Type B pancreatic cell (in vitro differentiated cells): ENCODE results near the gene HNRNPUL2. TPM values are rescaled to one million over a fixed set of nuclear protein-coding genes. Genes with fewer than 3 reads are reported as not detected.

ENCODE experiments used
- DNase-seq: peaks from one replicate; pipeline ENCODE4 v3.0.0; 2021; ENCODE audit warnings: mixed read lengths; ENCODE audit not compliant: unreplicated experiment; ENCODE audit errors: extremely low spot score
- H3K27ac Mint-ChIP-seq: 2 replicates; pipeline ENCODE4 v1.8.0; 2021; ENCODE audit warnings: mild to moderate bottlenecking, mixed read lengths
- H3K27me3 Mint-ChIP-seq: 2 replicates; pipeline ENCODE4 v1.8.0; 2021; ENCODE audit warnings: mixed read lengths
- H3K36me3 Mint-ChIP-seq: 2 replicates; pipeline ENCODE4 v1.8.0; 2021; ENCODE audit warnings: mixed read lengths
- H3K4me1 Mint-ChIP-seq: one replicate; pipeline ENCODE4 v1.8.0; 2021; ENCODE audit warnings: mixed read lengths; ENCODE audit not compliant: unreplicated experiment
- H3K4me3 Mint-ChIP-seq: 2 replicates; pipeline ENCODE4 v1.8.0; 2021; ENCODE audit warnings: mild to moderate bottlenecking, mixed read lengths
- H3K9me3 Mint-ChIP-seq: 2 replicates; pipeline ENCODE4 v1.8.0; 2021; ENCODE audit warnings: mixed read lengths
- CTCF ChIP-seq: fragments of 200-600 bp; sonication (generic); conservative IDR thresholded peaks from 2 replicates; pipeline ENCODE4 v1.5.0; 2021; ENCODE audit warnings: antibody characterized with exemption, mild to moderate bottlenecking
- total RNA-seq: library from RNA; stranded (reverse); gene quantifications from 2 replicates; pipeline ENCODE4 v1.2.1, GENCODE V29; 2021; ENCODE audit warnings: low replicate concordance

HNRNPUL2 gene
- total RNA-seq, 1 donor from 2014 or later: 63.7 TPM

DNA sequence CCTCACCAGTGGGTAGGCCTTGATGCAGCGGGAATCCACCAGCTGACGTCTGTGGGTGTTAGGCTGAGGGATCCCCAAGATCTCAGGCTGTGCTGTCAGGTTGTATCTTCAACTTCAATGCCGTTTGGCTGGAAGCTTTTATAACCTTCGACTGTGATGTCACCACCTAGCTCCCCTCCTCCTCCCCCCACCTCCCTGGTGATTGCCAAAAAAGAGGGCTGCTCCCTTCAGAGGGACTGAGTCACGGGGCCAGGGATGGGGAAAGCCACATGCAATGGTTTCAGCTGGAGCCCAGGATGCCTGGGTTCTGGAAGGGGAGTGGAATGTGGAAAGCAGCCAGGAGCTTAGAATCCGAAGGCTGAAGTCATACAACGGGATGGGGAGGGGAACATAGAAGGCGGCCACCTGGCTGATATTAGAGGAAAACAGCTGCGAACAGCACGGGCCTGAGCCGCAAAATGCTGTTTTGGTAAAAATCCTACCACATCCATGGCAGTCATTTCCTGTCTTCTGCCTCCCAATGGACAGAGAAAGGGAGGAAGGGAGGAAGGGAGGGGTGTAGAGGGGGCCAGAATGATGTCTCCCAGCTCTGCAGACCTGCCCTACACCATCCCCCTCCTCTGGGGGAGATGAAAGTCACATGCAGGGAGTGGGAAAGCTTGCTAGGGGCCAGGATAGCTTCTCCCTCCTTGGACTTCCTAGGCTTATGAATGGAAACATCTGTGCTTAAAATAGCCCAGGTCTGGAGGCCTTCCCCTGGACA lies 37.7 kb downstream of the HNRNPUL2 start, which contains the start of gene LRRN4CL:
TSS of gene LRRN4CL (minus strand) at position 110 of the 763 bp plus-strand sequence. CDS start 1,022 bp downstream, outside the sequence.
- H3K4me3 Mint-ChIP-seq: peak within 1 kb of the TSS; percentile 58
- H3K27me3 Mint-ChIP-seq: no peaks in the 10 kb centered on the region
- H3K9me3 Mint-ChIP-seq: no peaks in the 10 kb centered on the region

DNA sequence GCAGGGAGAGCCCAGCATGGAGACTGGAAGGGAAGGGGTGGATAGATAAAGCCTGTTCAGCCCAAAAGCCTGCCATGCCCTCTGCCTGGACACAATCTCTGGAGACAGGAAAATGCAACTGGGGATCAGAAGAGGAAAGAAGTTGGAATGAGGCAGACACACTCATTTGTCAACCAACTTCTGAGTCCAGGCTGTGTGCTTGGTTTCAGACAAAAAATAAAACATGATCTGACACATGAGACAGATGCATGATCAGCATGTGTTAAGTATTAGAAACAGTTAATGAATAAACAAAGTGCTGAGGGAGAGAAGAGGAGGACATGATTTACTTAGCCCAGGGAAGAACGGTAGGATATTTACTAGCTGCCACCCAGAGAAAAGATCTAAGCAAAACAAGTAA lies 38.8 kb downstream of the HNRNPUL2 start:
- Mint-ChIP-seq H3K4me3 (no peak overlapping the region), H3K27me3 (no peaks in the 10 kb centered on the region), H3K27ac (no peak overlapping the region), H3K9me3 (no peaks in the 10 kb centered on the region), H3K36me3 (peaks cover 13% of the 10 kb centered on the region), H3K4me1 (peaks cover 9% of the 10 kb centered on the region)
- no peak for DNase-seq
- TF ChIP-seq CTCF: no peak

More for the DNA sequence above, 37.7 kb downstream of the HNRNPUL2 start, which contains the start of gene LRRN4CL:
- Mint-ChIP-seq H3K4me1 (peaks cover 10% of the 10 kb centered on the region), H3K27ac (peak within 1 kb of the TSS; percentile 29), H3K36me3 (peaks cover 15% of the 10 kb centered on the region)
- no peak for TF ChIP-seq CTCF
- no peak for DNase-seq

DNA sequence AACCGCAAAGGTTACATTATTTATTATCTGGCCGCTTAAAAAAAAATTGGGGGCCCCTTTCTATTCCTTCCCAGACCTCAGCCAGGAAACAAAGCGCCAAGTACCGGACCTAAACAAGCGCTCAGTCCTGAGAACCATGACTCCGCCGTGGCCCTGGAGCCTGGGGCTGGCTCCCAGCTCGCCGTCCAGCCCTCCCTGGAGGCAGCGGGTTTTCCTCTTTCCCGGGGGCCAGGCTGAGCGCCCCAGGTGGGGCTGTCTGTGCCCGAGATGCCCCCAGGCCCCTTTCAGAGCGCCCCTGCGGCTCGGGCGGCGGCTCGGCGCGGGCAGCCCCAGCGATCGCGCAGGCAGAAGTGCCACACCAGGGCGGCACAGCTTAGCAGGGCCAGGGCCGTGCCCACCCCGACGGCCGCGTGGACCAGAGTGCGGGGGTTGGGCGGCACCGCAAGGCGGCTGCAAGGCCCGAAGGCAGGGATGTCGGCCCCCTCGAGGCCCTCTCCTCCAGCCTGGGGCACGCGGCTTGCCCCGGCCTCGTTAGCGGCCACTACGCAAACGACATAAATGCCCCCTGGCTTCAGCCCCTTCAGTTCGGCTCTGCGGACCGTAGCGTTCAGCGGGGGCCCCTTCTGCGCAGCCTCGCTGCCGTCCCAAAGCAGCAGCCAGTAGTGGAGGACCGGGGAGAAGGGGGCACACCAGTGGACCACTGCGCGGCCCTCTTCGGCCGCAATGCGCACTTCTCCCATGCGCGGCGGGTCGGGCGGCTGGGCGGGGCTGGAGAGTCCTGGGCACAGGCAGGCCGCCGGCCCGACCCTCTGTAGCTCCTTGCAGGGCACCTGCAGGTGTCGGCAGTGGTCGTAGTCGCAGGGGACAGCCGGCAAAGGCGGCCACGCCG lies 39.5 kb downstream of the HNRNPUL2 start:
- Mint-ChIP-seq H3K9me3 (no peaks in the 10 kb centered on the region), H3K4me3 (no peak overlapping the region), H3K27me3 (no peaks in the 10 kb centered on the region), H3K27ac (no peak overlapping the region), H3K4me1 (peaks cover 9% of the 10 kb centered on the region), H3K36me3 (peaks cover 10% of the 10 kb centered on the region)
- DNase-seq: no peak
- no peak for TF ChIP-seq CTCF

DNA sequence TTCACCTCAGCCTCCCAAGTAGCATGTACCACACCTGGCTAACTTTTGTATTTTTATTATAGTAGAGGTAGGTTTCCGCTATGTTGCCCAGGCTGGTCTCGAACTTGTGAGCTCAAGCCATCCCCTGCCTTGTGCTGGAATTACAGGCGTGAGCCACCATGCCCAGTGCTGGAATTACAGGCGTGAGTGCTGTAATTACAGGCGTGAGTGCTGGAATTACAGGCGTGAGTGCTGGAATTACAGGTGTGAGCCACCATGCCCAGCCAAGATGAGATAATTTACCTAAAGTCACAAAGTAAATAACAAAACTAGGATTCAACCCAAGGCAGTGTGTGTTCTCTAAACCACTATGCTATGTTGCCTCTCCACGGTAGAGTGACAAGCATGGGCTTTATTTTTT lies 44.7 kb downstream of the HNRNPUL2 start:
- Mint-ChIP-seq H3K27ac (no peak overlapping the region), H3K4me1 (peaks cover 21% of the 10 kb centered on the region), H3K27me3 (no peaks in the 10 kb centered on the region), H3K4me3 (no peak overlapping the region), H3K36me3 (no peaks in the 10 kb centered on the region), H3K9me3 (no peaks in the 10 kb centered on the region)
- DNase-seq: no peak
- no peak for TF ChIP-seq CTCF

GRCh38 chr11:62680825-62681240 lies 46.4 kb downstream of the HNRNPUL2 start:
- H3K27ac Mint-ChIP-seq: peak overlapping the region; percentile 68

More at GRCh38 chr11:62680825-62681240, 46.4 kb downstream of the HNRNPUL2 start:
- Mint-ChIP-seq H3K4me1 (peaks cover 28% of the 10 kb centered on the region), H3K27me3 (no peaks in the 10 kb centered on the region), H3K9me3 (no peaks in the 10 kb centered on the region), H3K4me3 (peak overlapping the region; percentile 80), H3K36me3 (peaks cover 5% of the 10 kb centered on the region)
- peak; percentile 64 for TF ChIP-seq CTCF
- no peak for DNase-seq
